Fibroblast of villous mesenchyme (primary cell): ENCODE results near the gene MAST3. TPM values are rescaled to one million over a fixed set of nuclear protein-coding genes. Genes with fewer than 3 reads are reported as not detected.
A peak's percentile ranks its signal among the peaks of the same experiment; 100 is the strongest.
"Not testable (repeated sequence)": the region's sequence is repeated elsewhere in the genome, so short reads cannot be mapped to it uniquely, and the experiment has no call there.

Source experiments
- DNase-seq: peaks from one replicate; pipeline ENCODE4 v3.0.0-alpha.2; 2010; ENCODE audit warnings: low read depth
- H3K4me3 ChIP-seq: 2 replicates; pipeline ENCODE4 v1.5.1; 2011; ENCODE audit warnings: low read depth, mild to moderate bottlenecking, low read length
- total RNA-seq: library from RNA; depleted of rRNA; stranded (reverse); fragments of >200 nt; gene quantifications from 2 replicates; pipeline ENCODE4 v1.2.3, GENCODE V29; 2012
- TF ChIP-seq, protein P1 (sequence below): IDR thresholded peaks from 2 replicates; pipeline ENCODE4 v1.5.1; 2012; ENCODE audit warnings: low read depth, mild to moderate bottlenecking, low read length; ENCODE audit not compliant: insufficient read depth

MAST3 gene
- total RNA-seq, 1 donor, result 3.0 TPM

DNA sequence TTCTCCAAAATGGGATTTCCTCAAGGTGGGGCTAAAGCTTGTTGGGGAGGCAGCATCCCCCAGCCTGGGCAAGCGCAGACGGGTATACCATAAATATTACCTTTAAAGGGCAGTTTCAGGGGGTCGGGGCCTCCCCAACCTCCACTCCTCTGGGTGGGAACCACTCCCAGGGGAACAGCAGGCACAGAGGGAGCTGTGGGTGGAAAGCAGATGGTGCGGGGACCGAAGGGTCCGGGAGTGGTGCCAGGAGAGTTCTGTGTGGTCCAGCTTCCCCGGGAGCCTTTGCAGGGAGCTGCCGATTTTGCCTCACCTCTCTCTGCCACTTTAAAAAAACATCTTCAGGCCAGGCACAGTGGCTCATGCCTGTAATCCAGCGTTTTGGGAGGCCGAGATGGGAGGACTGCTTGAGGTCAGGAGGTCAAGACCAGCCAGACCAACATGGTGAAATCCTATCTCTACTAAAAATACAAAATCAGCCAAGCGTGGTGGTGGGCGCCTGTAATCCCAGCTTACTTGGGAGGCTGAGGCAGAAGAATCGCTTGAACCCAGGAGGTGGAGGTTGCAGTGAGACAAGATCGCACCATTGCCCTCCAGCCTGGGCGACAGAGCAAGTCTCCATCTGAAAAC lies 5.5 kb downstream of the MAST3 start:
- TF ChIP-seq, protein P1, sequence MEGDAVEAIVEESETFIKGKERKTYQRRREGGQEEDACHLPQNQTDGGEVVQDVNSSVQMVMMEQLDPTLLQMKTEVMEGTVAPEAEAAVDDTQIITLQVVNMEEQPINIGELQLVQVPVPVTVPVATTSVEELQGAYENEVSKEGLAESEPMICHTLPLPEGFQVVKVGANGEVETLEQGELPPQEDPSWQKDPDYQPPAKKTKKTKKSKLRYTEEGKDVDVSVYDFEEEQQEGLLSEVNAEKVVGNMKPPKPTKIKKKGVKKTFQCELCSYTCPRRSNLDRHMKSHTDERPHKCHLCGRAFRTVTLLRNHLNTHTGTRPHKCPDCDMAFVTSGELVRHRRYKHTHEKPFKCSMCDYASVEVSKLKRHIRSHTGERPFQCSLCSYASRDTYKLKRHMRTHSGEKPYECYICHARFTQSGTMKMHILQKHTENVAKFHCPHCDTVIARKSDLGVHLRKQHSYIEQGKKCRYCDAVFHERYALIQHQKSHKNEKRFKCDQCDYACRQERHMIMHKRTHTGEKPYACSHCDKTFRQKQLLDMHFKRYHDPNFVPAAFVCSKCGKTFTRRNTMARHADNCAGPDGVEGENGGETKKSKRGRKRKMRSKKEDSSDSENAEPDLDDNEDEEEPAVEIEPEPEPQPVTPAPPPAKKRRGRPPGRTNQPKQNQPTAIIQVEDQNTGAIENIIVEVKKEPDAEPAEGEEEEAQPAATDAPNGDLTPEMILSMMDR, result no peak
- DNase-seq, result no peak
- H3K4me3 ChIP-seq, result no peak overlapping the region

DNA sequence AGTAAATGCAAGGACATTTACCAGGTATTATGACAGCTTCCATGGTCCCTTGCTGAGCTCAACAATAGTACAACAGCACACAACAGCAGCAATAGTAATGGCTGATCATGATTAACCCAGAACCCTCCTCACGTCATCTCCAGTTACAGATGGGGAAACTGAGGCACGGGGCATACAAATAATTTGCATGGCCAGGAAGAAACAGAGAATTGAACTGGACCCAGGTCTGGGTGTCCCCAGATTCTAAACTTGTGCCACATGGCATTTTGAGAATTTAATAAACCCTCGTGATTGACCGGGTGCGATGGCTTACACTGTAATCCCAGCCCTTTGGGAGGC lies 7.2 kb downstream of the MAST3 start:
- H3K4me3 ChIP-seq, result peak overlapping the region; percentile 61
- TF ChIP-seq, protein P1, result no peak
- DNase-seq, result no peak

DNA sequence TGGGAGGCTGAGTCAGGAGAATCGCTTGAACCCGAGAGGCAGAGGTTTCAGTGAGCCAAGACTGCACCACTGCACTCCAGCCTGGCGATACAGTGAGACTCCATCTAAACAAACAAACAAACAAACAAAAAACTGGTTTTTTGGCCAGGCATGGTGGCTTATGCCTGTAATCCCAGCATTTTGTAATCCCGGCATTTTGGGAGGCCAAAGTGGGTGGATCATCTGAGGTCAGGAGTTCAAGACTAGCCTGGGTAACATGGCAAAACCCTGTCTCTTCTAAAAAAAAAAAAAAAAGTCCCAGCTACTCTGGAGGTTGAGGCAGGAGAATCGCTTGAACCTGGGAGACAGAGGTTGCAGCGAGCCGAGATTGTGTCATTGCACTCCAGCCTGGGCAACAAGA lies 7.7 kb downstream of the MAST3 start:
- H3K4me3 ChIP-seq, DNase-seq: not testable (repeated sequence)

DNA sequence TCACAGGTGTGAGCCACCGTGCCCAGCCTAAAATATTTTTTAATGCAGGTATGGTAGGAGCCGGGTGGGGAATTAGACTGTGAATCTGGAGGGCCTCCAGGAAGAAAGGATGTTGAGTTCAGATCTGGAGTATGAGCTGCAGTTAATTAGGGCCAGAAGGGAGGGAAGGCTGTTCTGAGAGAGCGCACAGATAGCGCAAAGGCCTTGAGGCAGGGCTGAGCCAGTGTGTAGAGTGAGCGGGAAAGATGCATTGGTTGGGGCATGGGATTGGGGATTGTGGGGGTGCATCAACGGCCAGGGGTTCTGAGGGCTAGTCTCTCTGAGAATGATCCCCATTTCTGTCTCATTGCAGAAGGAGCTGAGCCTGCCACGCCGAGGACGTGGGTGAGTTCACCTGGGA lies 9.7 kb downstream of the MAST3 start:
- TF ChIP-seq, protein P1, result no peak
- no peak overlapping the region for H3K4me3 ChIP-seq
- no peak for DNase-seq

DNA sequence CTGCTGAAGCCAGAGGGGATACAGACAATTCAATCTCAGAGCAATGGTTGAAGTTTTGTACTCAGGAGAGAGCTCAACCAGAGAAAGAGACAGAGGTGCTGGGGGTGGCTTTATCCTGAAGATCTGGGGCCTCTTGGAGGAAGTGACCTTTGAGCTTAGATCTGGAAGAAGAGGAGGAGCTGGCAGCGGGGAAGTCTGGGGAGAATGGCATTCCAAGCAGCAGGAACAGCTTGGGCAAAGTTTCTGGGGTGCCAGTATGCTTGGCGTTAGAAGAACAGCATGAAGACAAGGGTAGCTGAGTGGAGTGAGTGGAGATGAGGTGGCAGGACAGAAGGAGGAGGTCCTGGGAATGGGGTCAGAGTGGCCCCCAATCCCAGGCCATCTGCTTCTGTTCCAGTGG lies 11.3 kb downstream of the MAST3 start:
- DNase-seq, result no peak
- TF ChIP-seq, protein P1, result no peak
- H3K4me3 ChIP-seq, result no peak overlapping the region

DNA sequence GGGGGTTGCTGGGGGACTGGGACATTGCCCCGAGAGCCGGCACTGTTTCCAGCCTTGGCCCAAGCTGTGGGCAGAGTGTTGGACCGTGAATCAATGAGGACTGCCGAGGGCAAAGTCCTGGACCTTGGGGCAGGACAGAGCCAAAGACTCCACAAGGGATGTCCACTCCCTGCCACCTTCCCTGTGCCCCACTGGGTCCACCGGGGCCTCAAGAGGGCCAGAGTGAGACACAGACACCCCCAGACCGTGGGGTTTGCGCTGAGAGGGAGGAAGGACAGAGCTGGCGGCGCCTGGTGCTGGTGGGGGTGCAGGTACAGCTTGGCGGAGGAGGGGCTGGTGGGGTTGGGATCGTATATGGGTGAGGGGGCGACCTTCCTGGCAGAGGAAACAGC lies 11.8 kb downstream of the MAST3 start:
- DNase-seq, result no peak
- TF ChIP-seq, protein P1, result no peak
- peak overlapping the region; percentile 86 for H3K4me3 ChIP-seq

DNA sequence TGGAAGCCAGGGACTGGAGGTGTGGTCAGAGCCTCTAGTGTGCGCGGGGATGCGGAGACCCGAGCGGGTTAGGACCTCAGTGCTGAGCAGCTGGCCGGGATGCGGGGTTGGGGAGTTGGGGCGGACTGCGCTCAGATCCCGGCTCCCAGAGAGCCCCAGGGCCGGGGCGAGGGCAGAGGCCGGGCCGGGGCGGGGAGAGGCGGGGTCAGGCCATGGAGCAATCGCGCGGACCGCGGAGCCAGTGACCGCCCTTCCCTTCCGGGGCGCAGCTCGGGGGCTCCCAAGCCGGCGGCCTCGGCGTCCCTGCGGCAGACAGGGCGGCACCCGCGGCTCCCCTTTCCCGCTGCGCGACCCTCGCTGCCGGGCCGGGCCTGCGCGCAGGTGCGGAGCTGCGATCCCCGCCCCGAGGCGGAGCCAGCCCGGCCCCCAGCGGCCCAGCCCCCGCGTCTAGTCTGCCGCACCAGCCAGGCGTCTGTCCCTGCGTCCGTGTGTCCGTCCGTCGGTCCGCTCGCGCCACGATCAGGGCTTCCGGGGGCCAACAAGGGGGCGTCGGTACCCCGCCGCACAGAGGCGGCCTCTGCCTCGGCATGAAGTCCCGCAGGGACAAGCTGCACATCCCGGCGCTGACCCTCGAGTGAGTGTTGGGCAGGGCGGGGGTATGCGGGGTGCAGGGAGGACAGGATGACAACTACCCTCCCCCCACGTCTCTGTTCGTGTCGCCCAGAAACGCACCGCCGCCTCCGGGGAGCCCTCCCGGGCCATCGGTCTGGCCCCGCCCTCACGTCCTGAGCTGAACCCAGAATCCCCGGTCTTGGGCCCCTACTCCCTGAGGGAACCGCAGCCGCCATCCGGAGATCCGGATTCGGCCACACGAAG lies 12.4 kb downstream of the MAST3 start:
- H3K4me3 ChIP-seq, result peak overlapping the region; percentile 86
- no peak for DNase-seq
- TF ChIP-seq, protein P1, result no peak
